Activated T-cell treated with anti-CD3 and anti-CD28 coated beads, Interleukin-2, amount 50 U/mL, for 48 hours (primary cell): Measurements from ENCODE around the gene HES5.

ENCODE experiments used
- DNase-seq, 2 experiments: peaks; one replicate each; pipeline ENCODE4 v3.0.0-alpha.2; 2020

Gene HES5

GRCh38 chr1:2514863-2515762 lies 14.9 kb downstream of the HES5 start:
- no peak for DNase-seq

DNA sequence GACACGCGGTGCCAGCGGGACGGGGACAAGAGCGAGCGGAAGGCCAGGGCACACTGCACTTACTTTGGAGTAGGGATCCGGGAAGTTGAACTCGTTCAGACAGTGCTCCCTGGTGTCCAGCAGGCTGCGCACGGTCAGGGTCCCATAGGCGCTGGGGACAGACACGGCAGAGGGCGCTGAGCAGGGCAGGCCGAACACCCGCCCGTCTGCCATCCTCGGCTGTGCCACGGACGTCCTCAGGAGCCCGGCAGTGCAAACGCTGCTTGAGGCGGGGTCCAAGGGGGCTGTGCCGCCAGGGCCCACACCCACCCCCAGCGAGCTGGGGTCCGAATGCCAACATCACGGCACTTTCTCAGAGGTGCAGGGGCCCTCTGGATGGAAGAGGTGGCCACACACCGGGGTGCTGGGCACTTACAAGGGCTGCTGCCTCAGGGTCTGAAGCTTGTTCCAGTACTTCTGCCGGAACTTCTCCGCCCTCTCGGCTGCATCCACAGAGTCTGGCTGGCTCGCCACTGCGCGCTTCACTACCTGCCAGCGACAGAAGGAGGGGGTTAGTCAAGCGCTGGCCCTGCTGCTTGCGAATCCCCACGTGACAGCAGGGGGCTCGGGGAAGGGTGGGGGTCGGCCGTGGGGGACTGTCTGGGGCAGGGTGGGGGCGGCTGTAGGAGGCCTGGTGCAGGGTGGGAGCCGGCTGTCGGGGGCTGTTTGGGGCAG lies 16.0 kb downstream of the HES5 start:
- DNase-seq = no peak

DNA sequence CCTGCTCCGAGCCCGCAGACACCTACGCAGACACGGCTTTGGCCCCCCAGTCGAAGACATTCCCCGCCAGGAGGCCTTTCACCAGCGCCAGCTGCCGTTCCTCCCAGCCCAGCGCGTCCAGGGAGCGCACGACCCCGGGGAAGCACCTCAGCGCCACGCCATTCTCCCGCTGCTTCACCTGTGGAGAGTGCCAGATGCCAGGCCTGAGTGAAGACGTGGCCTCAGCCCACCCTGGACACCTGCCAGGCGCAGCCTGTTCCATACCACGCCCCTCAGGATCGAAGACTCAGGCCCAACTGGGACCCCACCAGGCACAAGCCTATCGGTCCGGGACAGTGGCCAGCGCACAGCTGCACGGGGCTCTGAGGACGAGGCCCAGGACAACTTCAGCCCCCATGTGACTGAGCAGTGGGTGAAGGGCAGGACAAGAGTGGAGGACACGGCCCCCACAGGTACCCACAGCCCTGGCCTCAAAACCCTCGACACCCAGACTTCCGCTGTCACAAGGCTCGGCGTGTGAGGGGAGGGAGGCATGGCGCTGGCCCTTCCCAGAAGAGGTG lies 17.1 kb downstream of the HES5 start:
- no peak for DNase-seq

GRCh38 chr1:2510366-2511155 lies 19.5 kb downstream of the HES5 start:
- no peak for DNase-seq

DNA sequence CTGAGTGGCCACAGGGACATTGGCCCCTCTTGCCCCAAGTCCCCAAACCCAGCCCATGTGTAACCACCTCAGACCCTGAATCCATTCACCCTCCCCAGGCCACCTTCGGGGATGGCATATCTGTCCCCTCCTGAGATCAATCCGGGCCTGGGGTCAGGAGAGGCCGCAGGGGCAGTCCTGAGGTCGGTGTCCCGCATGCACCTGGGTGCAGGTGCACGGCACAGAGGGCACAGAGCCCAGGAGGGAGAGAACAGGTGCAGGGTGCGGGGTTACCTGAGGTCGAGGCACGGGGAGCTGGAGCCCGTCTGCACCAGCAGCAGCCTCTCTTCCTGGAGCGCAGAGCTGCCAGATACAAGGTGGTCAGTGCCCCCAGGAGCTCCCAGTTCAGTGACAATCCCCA lies 20.5 kb downstream of the HES5 start:
- no peak for DNase-seq

- DNase-seq = no peak
Measured at GRCh38 chr1:2508751-2509150, 21.3 kb downstream of the HES5 start.

DNA sequence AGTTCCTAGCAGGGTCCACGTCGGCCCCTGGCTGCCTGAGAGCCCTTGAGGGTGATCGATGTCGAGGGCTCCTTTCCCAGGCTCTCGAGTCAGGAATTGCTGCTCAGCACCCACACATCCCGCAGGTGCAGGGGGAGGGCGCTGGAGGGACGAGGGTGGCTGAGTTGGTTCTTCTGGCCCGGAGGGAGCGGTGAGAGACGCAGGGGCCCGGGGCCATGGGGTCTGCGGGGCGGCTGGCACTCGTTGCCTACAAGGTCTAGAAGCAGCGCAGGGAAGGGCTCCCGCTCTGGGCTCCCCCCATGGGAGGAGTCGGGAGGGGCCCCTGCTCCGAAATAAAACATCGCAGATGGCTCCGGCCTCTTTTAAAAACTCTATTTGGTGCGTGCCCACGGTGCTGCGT lies 21.9 kb downstream of the HES5 start:
- no peak for DNase-seq

- DNase-seq = no peak
Measured at GRCh38 chr1:2507744-2508155, 22.3 kb downstream of the HES5 start.

DNA sequence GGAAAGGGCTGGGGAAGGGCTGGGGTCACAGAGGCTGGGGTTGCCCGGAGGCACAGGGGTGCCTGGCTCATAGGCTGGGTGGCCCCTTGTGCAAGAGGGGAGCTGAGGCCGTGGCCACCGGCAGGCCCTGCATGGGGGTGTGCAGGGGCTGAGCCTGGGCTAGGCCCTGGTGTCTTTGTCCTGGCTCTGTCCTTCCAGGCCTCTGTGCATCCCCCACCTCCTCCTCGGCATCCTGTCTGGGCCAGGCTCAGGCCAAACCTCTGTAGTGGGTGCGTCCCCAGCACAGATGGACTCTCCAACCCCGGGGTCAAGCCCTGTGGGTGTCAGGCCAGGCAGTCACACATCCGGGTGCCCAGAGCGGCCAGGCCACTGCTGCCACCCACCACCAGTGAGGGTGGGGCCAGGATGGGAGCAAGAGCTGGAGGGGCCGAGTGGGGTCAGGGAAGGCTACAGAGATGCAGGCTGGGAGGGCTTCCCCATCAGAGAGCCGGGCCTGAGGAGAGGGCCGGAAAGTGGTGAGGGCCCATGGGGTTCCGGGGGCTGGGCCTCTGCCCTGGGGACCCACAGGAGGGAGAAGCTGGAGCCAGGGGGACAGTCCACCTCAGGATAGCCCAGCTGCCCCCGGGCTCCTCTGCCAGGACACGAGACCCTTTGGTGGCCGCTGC lies 23.0 kb downstream of the HES5 start:
- no peak for DNase-seq

DNA sequence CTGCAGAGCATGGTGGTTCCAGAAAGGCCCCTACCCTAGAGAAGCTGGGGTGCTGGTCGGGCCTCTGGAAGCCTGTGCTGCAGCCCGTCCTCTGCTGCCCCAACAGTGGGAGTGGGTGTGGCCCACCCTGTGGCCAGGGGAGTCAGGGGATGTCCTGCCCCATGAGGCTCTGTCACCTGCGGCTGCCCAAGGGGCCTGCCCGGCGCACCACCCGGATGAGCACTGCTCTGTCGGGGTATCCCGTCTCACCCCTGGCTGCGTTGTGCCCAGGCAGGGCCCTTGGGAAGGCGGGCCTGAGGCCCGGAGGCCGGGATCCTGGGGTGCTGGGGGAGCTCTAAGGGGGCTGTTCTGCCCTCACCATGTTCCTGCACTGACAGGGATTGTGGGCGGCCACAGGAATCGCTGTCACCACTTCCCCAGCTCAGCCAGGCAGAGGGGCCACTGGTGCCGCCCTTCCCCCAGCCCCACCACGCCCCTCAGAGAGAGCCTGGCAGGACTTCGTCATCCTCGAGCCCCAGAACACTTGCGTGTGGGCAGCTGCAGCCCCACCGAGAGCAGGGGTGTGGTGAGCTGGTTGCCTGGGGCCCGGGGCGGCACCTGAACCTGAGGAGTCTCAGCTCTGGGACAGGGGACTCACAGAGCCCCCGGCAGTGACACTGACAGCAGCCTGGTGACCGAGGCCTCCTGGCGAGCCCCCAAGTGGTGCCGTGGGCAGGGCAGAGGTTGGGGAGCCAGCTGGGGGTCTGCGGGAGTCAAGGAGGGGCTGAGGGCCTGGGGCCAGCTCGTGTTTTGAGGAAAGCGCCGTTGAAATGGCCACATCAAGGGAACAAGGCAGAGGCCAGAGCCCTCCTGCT lies 23.8 kb downstream of the HES5 start:
- DNase-seq = no peak

DNA sequence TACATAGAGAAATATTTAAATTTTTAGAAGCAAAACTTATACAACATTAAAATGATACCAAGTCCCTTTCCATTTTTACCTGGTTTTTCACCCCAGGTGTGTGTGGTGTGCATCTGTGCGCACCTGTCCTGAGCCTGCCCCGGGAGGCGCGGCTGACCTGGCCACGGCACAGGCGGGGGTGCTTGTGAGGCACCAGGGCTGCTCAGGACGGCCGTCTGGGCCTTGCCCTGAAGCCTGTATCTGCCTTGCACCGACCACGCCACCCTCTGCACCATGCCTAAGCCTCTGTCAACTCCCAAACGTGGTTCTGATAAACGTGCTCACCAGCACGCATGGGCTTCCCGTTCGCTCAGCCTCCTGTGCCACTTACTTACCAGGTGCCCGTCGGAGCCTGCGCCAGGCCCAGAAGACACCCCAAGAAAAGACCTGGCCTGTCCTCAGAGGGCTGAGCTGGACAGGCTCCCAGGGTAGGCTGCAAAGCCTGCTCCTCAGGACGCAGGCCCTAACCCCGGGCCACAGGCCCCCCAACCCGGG lies 24.5 kb downstream of the HES5 start:
- DNase-seq = no peak

- no peak for DNase-seq
Measured at GRCh38 chr1:2504949-2505272, 25.2 kb downstream of the HES5 start.

- no peak for DNase-seq
Measured at GRCh38 chr1:2504225-2504948, 25.7 kb downstream of the HES5 start.

GRCh38 chr1:2503554-2504224 lies 26.4 kb downstream of the HES5 start:
- no peak for DNase-seq

DNA sequence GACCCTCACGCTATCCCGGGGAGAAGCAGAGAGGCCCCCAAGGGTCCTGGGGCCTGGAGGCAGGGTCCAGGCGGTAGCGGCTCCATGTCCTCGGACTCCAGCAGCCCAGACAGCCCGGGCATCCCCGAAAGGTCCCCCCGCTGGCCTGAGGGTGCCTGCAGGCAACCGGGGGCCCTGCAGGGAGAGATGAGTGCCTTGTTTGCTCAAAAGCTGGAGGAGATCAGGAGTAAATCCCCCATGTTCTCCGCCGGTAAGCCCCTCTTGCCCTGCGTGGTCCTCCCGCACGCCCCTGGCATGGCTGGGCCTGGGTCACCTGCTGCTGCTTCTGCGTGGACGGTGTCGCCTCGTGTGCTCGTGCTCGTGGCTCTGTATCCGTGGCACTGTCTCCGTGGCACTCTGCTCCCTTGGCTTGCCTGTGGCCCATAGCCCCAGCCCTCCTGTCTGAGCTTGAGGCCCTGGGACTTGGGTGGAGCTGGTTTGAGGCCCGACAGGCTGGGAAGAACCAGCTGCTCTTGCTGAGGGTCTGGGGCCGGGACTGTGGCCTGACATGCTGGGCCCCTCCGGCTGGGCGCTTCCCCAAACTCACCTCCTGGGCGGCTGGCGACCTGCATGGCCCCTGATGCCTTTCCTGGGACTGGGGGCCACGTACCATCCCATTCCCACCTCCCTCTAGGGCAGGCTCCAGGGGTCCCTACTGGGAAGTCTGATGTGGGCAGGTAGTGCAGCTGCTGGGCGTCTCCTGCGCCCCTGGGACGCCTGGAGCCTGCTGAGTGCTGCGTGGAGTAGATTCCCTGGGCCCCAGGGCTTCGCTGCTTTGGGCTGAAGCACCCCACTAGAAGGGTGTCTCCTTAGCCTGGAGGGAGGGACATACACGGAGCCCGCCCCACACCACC lies 27.2 kb downstream of the HES5 start:
- no peak for DNase-seq

- no peak for DNase-seq
Measured at GRCh38 chr1:2502210-2502609, 27.9 kb downstream of the HES5 start.

- DNase-seq = no peak
Measured at GRCh38 chr1:2501820-2502119, 28.3 kb downstream of the HES5 start.

- no peak for DNase-seq
Measured at GRCh38 chr1:2501041-2501819, 28.8 kb downstream of the HES5 start.
